A673 (cell line): ENCODE data around the gene OTOP1.

Source experiments
- EZH2 ChIP-seq: fragments of 200-600 bp; sonication (generic); IDR thresholded peaks from 2 replicates; pipeline ENCODE4 v1.6.1; 2017; ENCODE audit warnings: borderline replicate concordance, low read depth, mild to moderate bottlenecking, mixed read lengths, antibody characterized with exemption, low read length; ENCODE audit not compliant: poor library complexity, severe bottlenecking
- TF ChIP-seq, protein P1 (sequence below): fragments of 300-800, 200-600 bp; sonication (generic); conservative IDR thresholded peaks from 2 replicates; pipeline ENCODE4 v1.5.1; 2017; ENCODE audit warnings: low read depth, mild to moderate bottlenecking, antibody characterized with exemption, low read length, moderate library complexity, mixed read lengths

DNA sequence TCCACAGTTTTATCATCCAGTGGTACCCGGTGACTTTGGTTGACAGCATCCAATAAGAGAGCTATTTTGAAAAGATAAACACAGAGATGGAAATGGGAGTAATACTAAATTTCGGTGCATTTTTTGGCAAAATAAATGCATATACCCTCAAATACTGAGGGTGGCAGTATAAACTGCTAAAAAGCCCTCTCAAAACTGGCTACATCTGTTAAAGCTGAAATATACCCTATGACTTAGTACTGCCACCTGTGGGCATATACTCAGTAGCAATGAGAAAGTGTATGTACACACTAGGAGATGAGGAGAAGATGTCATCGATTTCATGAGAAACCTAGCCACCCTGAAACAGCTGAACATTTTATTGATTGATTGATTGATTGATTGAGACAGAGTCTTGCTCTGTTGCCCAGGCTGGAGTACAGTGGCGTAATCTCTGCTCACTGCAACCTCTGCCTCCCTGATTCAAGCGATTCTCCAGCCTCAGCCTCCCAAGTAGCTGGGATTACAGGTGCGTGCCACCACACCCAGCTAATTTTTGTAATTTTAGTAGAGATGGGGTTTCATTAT lies 33.5 kb upstream of the OTOP1 start:
- TF ChIP-seq, protein P1, sequence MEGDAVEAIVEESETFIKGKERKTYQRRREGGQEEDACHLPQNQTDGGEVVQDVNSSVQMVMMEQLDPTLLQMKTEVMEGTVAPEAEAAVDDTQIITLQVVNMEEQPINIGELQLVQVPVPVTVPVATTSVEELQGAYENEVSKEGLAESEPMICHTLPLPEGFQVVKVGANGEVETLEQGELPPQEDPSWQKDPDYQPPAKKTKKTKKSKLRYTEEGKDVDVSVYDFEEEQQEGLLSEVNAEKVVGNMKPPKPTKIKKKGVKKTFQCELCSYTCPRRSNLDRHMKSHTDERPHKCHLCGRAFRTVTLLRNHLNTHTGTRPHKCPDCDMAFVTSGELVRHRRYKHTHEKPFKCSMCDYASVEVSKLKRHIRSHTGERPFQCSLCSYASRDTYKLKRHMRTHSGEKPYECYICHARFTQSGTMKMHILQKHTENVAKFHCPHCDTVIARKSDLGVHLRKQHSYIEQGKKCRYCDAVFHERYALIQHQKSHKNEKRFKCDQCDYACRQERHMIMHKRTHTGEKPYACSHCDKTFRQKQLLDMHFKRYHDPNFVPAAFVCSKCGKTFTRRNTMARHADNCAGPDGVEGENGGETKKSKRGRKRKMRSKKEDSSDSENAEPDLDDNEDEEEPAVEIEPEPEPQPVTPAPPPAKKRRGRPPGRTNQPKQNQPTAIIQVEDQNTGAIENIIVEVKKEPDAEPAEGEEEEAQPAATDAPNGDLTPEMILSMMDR, result peak; percentile 59
- no peak for TF ChIP-seq EZH2
